ENCODE data around the gene ORC3. TPM values are rescaled to one million over a fixed set of nuclear protein-coding genes. Genes with fewer than 3 reads are reported as not detected.
A peak's percentile ranks its signal among the peaks of the same experiment; 100 is the strongest.

ORC3 gene
- total and polyA plus RNA-seq, 2 of the 4 experiments (the other 2 are of a cell fraction) = 22.3 to 30.6 TPM

DNA sequence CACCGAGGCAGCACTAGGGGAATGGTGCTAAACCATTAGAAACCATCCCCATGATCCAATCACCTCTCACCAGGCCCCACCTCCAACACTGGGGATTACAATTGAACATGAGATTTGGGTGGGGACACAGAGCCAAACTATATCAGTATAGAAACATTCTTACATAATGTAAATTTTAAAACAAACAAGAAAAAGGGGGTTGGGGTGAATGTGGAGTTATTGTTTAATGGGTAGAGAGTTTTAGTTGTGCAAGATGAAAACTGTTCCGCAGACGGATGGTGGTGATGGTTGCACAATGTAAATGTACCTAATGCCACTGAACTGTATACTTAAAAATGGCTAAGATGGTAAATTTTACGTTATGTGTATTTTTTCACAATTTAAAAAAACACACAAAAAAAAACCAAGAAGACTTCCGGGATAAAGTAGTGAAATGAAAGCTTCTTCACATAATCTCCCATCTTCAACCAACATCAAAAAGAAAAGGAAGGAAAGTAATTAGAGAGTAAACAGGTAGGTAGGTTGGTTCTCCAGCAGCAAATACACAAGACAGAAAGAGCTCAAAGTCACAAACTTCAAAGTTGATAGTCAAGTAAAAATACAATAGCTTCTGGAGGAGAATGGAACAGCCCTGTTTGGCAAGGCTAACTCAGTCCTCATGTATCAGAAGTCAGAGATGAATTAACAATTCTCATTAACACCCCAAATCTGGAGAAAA is 16.5 kb upstream of the ORC3 start (continued):
- TF ChIP-seq FOS (IDR thresholded peaks at IDR 0.05; ENCODE audit: low read depth, low read length) (no peak), RFX5 (IDR thresholded peaks at IDR 0.05; ENCODE audit: low read depth, low read length) (no peak), POLR2A (IDR thresholded peaks at IDR 0.05; ENCODE audit: low read depth, low read length) (no peak)

DNA sequence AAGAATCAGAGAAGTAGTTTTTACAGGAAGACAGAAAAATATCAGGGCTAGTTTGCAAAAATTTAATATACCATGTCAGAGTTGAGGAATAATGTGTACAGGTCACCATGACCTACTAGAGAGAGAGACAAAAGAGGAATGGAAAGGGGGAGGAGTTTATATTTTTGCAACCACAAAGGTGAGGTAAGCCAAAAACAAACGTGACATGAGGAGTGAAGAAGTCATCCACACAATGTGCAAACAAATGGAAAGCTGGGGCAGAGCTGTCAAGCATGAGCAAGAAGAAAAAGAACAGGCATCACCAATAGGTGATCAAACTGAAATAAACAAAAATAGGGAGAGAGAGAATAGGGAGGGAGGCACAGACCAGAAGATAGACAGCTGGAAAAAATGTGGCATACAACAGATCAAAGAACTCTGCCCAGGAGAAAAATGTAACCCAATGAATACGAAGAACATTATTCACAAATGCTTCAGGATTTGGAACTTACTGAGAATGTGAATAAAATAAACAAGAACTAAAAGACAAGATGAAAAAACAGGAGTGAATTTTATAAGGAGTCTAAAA is 15.6 kb upstream of the ORC3 start:
- Histone ChIP-seq H3K23ac (ENCODE audit: low read depth, low read length) (no peak overlapping the region), H3K4ac (ENCODE audit: low read depth, low read length) (no peak overlapping the region), H2AK9ac (replicated peaks; ENCODE audit: low read depth, low read length, poor library complexity) (no peak overlapping the region), H3K18ac (ENCODE audit: low read depth, low read length) (peak overlapping the region; percentile 61; the same call in 1 of the 2 replicates), H3K79me1 (ENCODE audit: low read depth in 1 of 2, low read length in 2 of 2) (peaks cover 32 to 66% of the 10 kb centered on the region in 2 experiments), H4K8ac (ENCODE audit: low read depth in 2 of 2, low read length in 2 of 2) (peak overlapping the region in 1 of 2 experiments; percentile 15; a peak in 1 of 4 replicates), H2BK5ac (ENCODE audit: low read depth, low read length, poor library complexity, severe bottlenecking) (peak overlapping the region; percentile 28), H3K36me3 (ENCODE audit: control insufficient read depth, insufficient read depth, low read length) (peaks cover 10% of the 10 kb centered on the region), H4K20me1 (ENCODE audit: insufficient read depth, low read length) (peaks cover 41% of the 10 kb centered on the region), H3K14ac (replicated peaks; ENCODE audit: low read depth, low read length) (no peak overlapping the region), H2AK5ac (ENCODE audit: low read depth, low read length) (no peak overlapping the region), H3K9ac (ENCODE audit: low read depth, low read length) (no peak overlapping the region), H3K27ac (ENCODE audit: insufficient read depth, low read length) (no peak overlapping the region), H3K9me3 (ENCODE audit: control insufficient read depth, insufficient read depth, low read length) (no peaks in the 10 kb centered on the region), H3K4me2 (ENCODE audit: low read depth, low read length) (peak overlapping the region; percentile 57; the same call in 1 of the 2 replicates), H2AFZ (replicated peaks; ENCODE audit: low read length, poor library complexity) (no peak overlapping the region), H2BK20ac (ENCODE audit: low read depth, low read length) (peak overlapping the region; percentile 13; the same call in 1 of the 2 replicates), H3K27me3 (ENCODE audit: control insufficient read depth, insufficient read depth, low read length) (no peaks in the 10 kb centered on the region), H3K4me1 (ENCODE audit: control insufficient read depth, insufficient read depth, low read length) (peaks cover 28% of the 10 kb centered on the region), H4K91ac (ENCODE audit: insufficient read depth, low read depth, low read length) (no peak overlapping the region), H2BK120ac (ENCODE audit: low read depth, low read length) (peak overlapping the region; percentile 28; the same call in 1 of the 2 replicates), H4K5ac (ENCODE audit: low read depth, low read length) (peak overlapping the region; percentile 87; the same call in 1 of the 2 replicates), H3K56ac (ENCODE audit: extremely low read depth, insufficient read depth, low read length) (no peak overlapping the region), H3K4me3 (ENCODE audit: insufficient read depth, low read depth, low read length) (no peak overlapping the region), H2BK15ac (ENCODE audit: low read depth, low read length) (no peak overlapping the region), H3K9me1 (ENCODE audit: insufficient read depth, low read length) (peaks cover 12% of the 10 kb centered on the region)
- WGBS, 2 experiments (ENCODE audit: extremely low coverage in 2 of 2, insufficient read length in 1 of 2) = no CpG with 5 or more reads among the region's 2 CpGs
- intact Hi-C loops (cut with micrococcal nuclease) = loop anchor here (10.0 kb wide), 1 partner anchor 170 kb away; the partner anchor contains the start of gene CFAP206
- in situ Hi-C loops (cut with MboI; ENCODE audit: low sequenced_read_pairs) = loop anchor here (25.0 kb wide), 1 partner anchor 1288 kb away; no protein-coding TSS in a partner anchor
- no peak for DNase-seq
- BruUV-seq (replicated peaks) = no TSS peak
- ChIA-PET CTCF (interaction anchor here (0.6 to 1.1 kb wide), 2 partner anchors 11 to 507 kb away, joined by 3 read pairs; no protein-coding TSS in a partner anchor), POLR2A (ENCODE audit: unreplicated experiment) (no interaction called here)
- dilution Hi-C loops (cut with HindIII; ENCODE audit: low sequenced_read_pairs, unreplicated experiment) = no loop called here
- ATAC-seq (ENCODE audit: low read depth) = no peak
- TF ChIP-seq BHLHE40 (IDR thresholded peaks at IDR 0.05; ENCODE audit: low read depth, low read length) (no peak), NFE2L2 (IDR thresholded peaks at IDR 0.05; ENCODE audit: low read depth, low read length) (no peak), CHD1 (IDR thresholded peaks at IDR 0.05; ENCODE audit: low read depth, low read length) (no peak), POLR2A (IDR thresholded peaks at IDR 0.05; ENCODE audit: low read depth, low read length) (no peak), SMC3 (IDR thresholded peaks at IDR 0.05; ENCODE audit: low read depth, low read length) (no peak), FOS (IDR thresholded peaks at IDR 0.05; ENCODE audit: low read depth, low read length) (no peak), MAZ (IDR thresholded peaks at IDR 0.05; ENCODE audit: borderline replicate concordance, low read depth, low read length) (no peak), MXI1 (IDR thresholded peaks at IDR 0.05; ENCODE audit: borderline replicate concordance, low read depth, low read length) (no peak), RCOR1 (IDR thresholded peaks at IDR 0.05; ENCODE audit: insufficient replicate concordance, low read length) (no peak), RFX5 (IDR thresholded peaks at IDR 0.05; ENCODE audit: low read depth, low read length) (no peak)
- TF ChIP-seq, protein P1, sequence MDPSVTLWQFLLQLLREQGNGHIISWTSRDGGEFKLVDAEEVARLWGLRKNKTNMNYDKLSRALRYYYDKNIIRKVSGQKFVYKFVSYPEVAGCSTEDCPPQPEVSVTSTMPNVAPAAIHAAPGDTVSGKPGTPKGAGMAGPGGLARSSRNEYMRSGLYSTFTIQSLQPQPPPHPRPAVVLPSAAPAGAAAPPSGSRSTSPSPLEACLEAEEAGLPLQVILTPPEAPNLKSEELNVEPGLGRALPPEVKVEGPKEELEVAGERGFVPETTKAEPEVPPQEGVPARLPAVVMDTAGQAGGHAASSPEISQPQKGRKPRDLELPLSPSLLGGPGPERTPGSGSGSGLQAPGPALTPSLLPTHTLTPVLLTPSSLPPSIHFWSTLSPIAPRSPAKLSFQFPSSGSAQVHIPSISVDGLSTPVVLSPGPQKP (IDR thresholded peaks at IDR 0.05; ENCODE audit: borderline replicate concordance, low read depth, low read length) = no peak
- TF ChIP-seq, protein P2, sequence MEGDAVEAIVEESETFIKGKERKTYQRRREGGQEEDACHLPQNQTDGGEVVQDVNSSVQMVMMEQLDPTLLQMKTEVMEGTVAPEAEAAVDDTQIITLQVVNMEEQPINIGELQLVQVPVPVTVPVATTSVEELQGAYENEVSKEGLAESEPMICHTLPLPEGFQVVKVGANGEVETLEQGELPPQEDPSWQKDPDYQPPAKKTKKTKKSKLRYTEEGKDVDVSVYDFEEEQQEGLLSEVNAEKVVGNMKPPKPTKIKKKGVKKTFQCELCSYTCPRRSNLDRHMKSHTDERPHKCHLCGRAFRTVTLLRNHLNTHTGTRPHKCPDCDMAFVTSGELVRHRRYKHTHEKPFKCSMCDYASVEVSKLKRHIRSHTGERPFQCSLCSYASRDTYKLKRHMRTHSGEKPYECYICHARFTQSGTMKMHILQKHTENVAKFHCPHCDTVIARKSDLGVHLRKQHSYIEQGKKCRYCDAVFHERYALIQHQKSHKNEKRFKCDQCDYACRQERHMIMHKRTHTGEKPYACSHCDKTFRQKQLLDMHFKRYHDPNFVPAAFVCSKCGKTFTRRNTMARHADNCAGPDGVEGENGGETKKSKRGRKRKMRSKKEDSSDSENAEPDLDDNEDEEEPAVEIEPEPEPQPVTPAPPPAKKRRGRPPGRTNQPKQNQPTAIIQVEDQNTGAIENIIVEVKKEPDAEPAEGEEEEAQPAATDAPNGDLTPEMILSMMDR (conservative IDR thresholded peaks at IDR 0.05; ENCODE audit: low read depth, low read length) = no peak

Measured in IMR-90 (cell line).